ENCODE measurements around the gene C4orf51. TPM values are rescaled to one million over a fixed set of nuclear protein-coding genes. Genes with fewer than 3 reads are reported as not detected.

C4orf51 gene
- polyA plus RNA-seq, 1 experiment = not detected

DNA sequence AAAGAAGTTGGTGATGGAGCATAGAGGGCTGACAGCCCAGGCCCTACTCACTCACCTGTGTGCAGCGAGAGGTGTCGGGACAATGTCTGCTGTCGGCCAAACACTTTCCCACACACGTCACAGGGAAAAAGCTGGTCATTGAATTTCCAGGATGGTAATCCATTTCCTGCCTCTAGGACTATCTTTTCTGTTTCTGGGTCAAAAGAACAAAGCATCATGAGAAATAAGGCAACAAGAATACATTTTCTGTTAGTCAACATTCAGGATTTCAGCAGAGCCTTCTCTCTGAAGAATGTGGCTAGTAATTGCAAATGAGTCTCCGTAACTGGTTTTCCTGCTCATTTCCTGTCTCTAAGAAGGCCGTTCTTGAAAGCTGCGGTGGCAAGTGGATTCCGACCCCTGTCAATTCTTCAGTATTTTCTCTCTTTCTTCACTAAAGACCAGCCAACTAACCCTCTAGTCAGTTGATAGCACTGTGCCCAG lies 99.4 kb downstream of the C4orf51 start:
- CTCF ChIA-PET = no interaction called here

DNA sequence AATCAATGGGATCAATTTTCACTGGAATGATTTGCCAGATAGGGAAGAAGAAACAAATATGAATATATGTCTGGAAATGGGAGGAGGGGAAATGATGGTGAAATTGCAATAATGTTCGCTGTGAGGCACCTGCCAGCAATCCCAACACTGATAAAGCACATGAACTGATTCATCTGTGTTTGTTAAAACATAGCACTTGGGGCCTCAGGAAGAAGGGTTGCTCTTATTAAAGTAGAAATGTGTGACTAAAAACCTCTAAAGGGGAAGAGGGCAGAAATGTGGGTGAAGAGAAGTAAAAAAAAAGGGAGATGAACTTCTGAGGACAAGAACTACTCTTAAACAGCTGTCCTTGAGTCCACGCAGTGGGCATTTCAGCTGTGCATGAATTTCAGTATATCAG lies 101.4 kb downstream of the C4orf51 start:
- ChIA-PET POLR2A (no interaction called here), CTCF (no interaction called here)
- TF ChIP-seq, protein P1, sequence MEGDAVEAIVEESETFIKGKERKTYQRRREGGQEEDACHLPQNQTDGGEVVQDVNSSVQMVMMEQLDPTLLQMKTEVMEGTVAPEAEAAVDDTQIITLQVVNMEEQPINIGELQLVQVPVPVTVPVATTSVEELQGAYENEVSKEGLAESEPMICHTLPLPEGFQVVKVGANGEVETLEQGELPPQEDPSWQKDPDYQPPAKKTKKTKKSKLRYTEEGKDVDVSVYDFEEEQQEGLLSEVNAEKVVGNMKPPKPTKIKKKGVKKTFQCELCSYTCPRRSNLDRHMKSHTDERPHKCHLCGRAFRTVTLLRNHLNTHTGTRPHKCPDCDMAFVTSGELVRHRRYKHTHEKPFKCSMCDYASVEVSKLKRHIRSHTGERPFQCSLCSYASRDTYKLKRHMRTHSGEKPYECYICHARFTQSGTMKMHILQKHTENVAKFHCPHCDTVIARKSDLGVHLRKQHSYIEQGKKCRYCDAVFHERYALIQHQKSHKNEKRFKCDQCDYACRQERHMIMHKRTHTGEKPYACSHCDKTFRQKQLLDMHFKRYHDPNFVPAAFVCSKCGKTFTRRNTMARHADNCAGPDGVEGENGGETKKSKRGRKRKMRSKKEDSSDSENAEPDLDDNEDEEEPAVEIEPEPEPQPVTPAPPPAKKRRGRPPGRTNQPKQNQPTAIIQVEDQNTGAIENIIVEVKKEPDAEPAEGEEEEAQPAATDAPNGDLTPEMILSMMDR (IDR thresholded peaks at IDR 0.05; ENCODE audit: low read depth, low read length) = no peak
- Histone ChIP-seq H3K9me3 (ENCODE audit: control insufficient read depth, insufficient read depth, low read length) (peaks cover 4% of the 10 kb centered on the region; the same call in 1 of the 2 replicates), H3K27ac (ENCODE audit: low read depth, low read length) (no peak overlapping the region), H3K4me3 (ENCODE audit: low read depth, low read length) (no peak overlapping the region), H3K27me3 (ENCODE audit: control insufficient read depth, insufficient read depth, low read length) (no peaks in the 10 kb centered on the region)
- no peak for DNase-seq (ENCODE audit: low read depth, low spot score)

More for the DNA sequence above, 99.4 kb downstream of the C4orf51 start:
- no peak overlapping the region for H3K4me3 ChIP-seq (ENCODE audit: low read depth, low read length)
- DNase-seq (ENCODE audit: low read depth, low spot score) = no peak
- TF ChIP-seq, protein P1 (IDR thresholded peaks at IDR 0.05; ENCODE audit: low read depth, low read length) = no peak
- H3K27ac ChIP-seq (ENCODE audit: low read depth, low read length) = no peak overlapping the region
- H3K27me3 ChIP-seq (ENCODE audit: control insufficient read depth, insufficient read depth, low read length) = no peaks in the 10 kb centered on the region
- POLR2A ChIA-PET = no interaction called here
- H3K9me3 ChIP-seq (ENCODE audit: control insufficient read depth, insufficient read depth, low read length) = peaks cover 4% of the 10 kb centered on the region; the same call in 1 of the 2 replicates

Other genes with a start within 250 kb of the C4orf51 start
- 59.0 and 64.7 TPM in 2 replicates for gene SMAD1, start 198.3 kb upstream of the C4orf51 start, polyA plus RNA-seq (2011; rRNA removed)
- gene MMAA, start 60.8 kb upstream of the C4orf51 start, polyA plus RNA-seq (2011; rRNA removed) = 7.2 and 8.8 TPM in 2 replicates

Measured in AG04450 (cell line).